ENCODE results near the gene RBM4B.

RBM4B gene

GRCh38 chr11:66704659-66705360 lies 27.1 kb upstream of the RBM4B start:
- TF ChIP-seq POLR2A (IDR thresholded peaks at IDR 0.05; ENCODE audit: low read depth, low read length) (no peak), TAF1 (IDR thresholded peaks at IDR 0.05; ENCODE audit: borderline replicate concordance, low read depth, low read length) (no peak), POLR2AphosphoS5 (IDR thresholded peaks at IDR 0.05; ENCODE audit: low read depth, low read length) (no peak)
- DNase-seq (ENCODE audit: insufficient read length), result no peak
- no peak for FAIRE-seq

GRCh38 chr11:66701432-66702240 lies 23.9 kb upstream of the RBM4B start:
- DNase-seq (ENCODE audit: insufficient read length) (no peak), FAIRE-seq (no peak)
- TF ChIP-seq POLR2A (IDR thresholded peaks at IDR 0.05; ENCODE audit: low read depth, low read length) (no peak), POLR2AphosphoS5 (IDR thresholded peaks at IDR 0.05; ENCODE audit: low read depth, low read length) (no peak)

- FAIRE-seq (no peak), DNase-seq (ENCODE audit: insufficient read length) (no peak)
- TF ChIP-seq POLR2AphosphoS5 (IDR thresholded peaks at IDR 0.05; ENCODE audit: low read depth, low read length) (no peak), POLR2A (IDR thresholded peaks at IDR 0.05; ENCODE audit: low read depth, low read length) (no peak), TAF1 (IDR thresholded peaks at IDR 0.05; ENCODE audit: borderline replicate concordance, low read depth, low read length) (no peak)
Measured at GRCh38 chr11:66700742-66701141, 23.1 kb upstream of the RBM4B start.

GRCh38 chr11:66700337-66700736 lies 22.6 kb upstream of the RBM4B start:
- no peak for FAIRE-seq
- TF ChIP-seq TAF1 (IDR thresholded peaks at IDR 0.05; ENCODE audit: borderline replicate concordance, low read depth, low read length) (no peak), POLR2A (IDR thresholded peaks at IDR 0.05; ENCODE audit: low read depth, low read length) (no peak), POLR2AphosphoS5 (IDR thresholded peaks at IDR 0.05; ENCODE audit: low read depth, low read length) (no peak)
- no peak for DNase-seq (ENCODE audit: insufficient read length)

- no peak for FAIRE-seq
- no peak for DNase-seq (ENCODE audit: insufficient read length)
- TF ChIP-seq POLR2AphosphoS5 (IDR thresholded peaks at IDR 0.05; ENCODE audit: low read depth, low read length), result no peak
- no peak for TF ChIP-seq POLR2A (IDR thresholded peaks at IDR 0.05; ENCODE audit: low read depth, low read length)
- no peak for TF ChIP-seq TAF1 (IDR thresholded peaks at IDR 0.05; ENCODE audit: borderline replicate concordance, low read depth, low read length)
Measured at GRCh38 chr11:66698491-66698890, 20.8 kb upstream of the RBM4B start.

GRCh38 chr11:66697988-66698387 lies 20.3 kb upstream of the RBM4B start:
- DNase-seq (ENCODE audit: insufficient read length) (no peak), FAIRE-seq (no peak)
- TF ChIP-seq TAF1 (IDR thresholded peaks at IDR 0.05; ENCODE audit: borderline replicate concordance, low read depth, low read length) (no peak), POLR2A (IDR thresholded peaks at IDR 0.05; ENCODE audit: low read depth, low read length) (no peak), POLR2AphosphoS5 (IDR thresholded peaks at IDR 0.05; ENCODE audit: low read depth, low read length) (no peak)

- no peak for FAIRE-seq
- no peak for TF ChIP-seq TAF1 (IDR thresholded peaks at IDR 0.05; ENCODE audit: borderline replicate concordance, low read depth, low read length)
- TF ChIP-seq POLR2A (IDR thresholded peaks at IDR 0.05; ENCODE audit: low read depth, low read length), result no peak
- DNase-seq (ENCODE audit: insufficient read length), result no peak
Measured at GRCh38 chr11:66696146-66696545, 18.5 kb upstream of the RBM4B start.

- TF ChIP-seq TAF1 (IDR thresholded peaks at IDR 0.05; ENCODE audit: borderline replicate concordance, low read depth, low read length) (no peak), POLR2A (IDR thresholded peaks at IDR 0.05; ENCODE audit: low read depth, low read length) (no peak), POLR2AphosphoS5 (IDR thresholded peaks at IDR 0.05; ENCODE audit: low read depth, low read length) (no peak)
- DNase-seq (ENCODE audit: insufficient read length), result peak; percentile 78
- FAIRE-seq, result peak; percentile 99
Measured at GRCh38 chr11:66694732-66695207, 17.1 kb upstream of the RBM4B start.

GRCh38 chr11:66694056-66694410 lies 16.3 kb upstream of the RBM4B start:
- no peak for TF ChIP-seq TAF1 (IDR thresholded peaks at IDR 0.05; ENCODE audit: borderline replicate concordance, low read depth, low read length)
- TF ChIP-seq POLR2A (IDR thresholded peaks at IDR 0.05; ENCODE audit: low read depth, low read length), result no peak
- no peak for TF ChIP-seq POLR2AphosphoS5 (IDR thresholded peaks at IDR 0.05; ENCODE audit: low read depth, low read length)
- DNase-seq (ENCODE audit: insufficient read length) (no peak), FAIRE-seq (no peak)

GRCh38 chr11:66693356-66694055 lies 15.8 kb upstream of the RBM4B start:
- no peak for DNase-seq (ENCODE audit: insufficient read length)
- TF ChIP-seq POLR2A (IDR thresholded peaks at IDR 0.05; ENCODE audit: low read depth, low read length), result no peak
- TF ChIP-seq POLR2AphosphoS5 (IDR thresholded peaks at IDR 0.05; ENCODE audit: low read depth, low read length), result no peak
- TF ChIP-seq TAF1 (IDR thresholded peaks at IDR 0.05; ENCODE audit: borderline replicate concordance, low read depth, low read length), result no peak
- FAIRE-seq, result no peak

GRCh38 chr11:66692871-66693331 lies 15.2 kb upstream of the RBM4B start:
- FAIRE-seq, result no peak
- DNase-seq (ENCODE audit: insufficient read length), result no peak
- TF ChIP-seq POLR2AphosphoS5 (IDR thresholded peaks at IDR 0.05; ENCODE audit: low read depth, low read length) (no peak), TAF1 (IDR thresholded peaks at IDR 0.05; ENCODE audit: borderline replicate concordance, low read depth, low read length) (no peak), POLR2A (IDR thresholded peaks at IDR 0.05; ENCODE audit: low read depth, low read length) (no peak)
